AG08395 (cell line): ENCODE data around the gene TIMM21.
A peak's percentile ranks its signal among the peaks of the same experiment; 100 is the strongest.

Source experiments
- DNase-seq: peaks from one replicate; pipeline ENCODE4 v3.0.0; 2012; ENCODE audit warnings: mixed read lengths, low spot score

TIMM21 gene

GRCh38 chr18:74147779-74148542, at the start of gene TIMM21, which contains the start of gene FBXO15:
TIMM21 (plus strand) TSS chr18:74148523; CDS start chr18:74148809, 286 bp downstream.
FBXO15 (minus strand) TSS chr18:74147834; CDS start chr18:74147785, 49 bp downstream.
- DNase-seq: peak; percentile 94

GRCh38 chr18:74108460-74108859, 39.9 kb upstream of the TIMM21 start:
- no peak for DNase-seq

GRCh38 chr18:74110149-74110548, 38.2 kb upstream of the TIMM21 start:
- no peak for DNase-seq

- DNase-seq: no peak
These were observed 37.3 kb upstream of the TIMM21 start for GRCh38 chr18:74110976-74111375.

GRCh38 chr18:74113711-74114110, 34.6 kb upstream of the TIMM21 start:
- no peak for DNase-seq

GRCh38 chr18:74114116-74114515, 34.2 kb upstream of the TIMM21 start:
- DNase-seq: no peak

- DNase-seq: peak; percentile 38
These were observed 33.3 kb upstream of the TIMM21 start for GRCh38 chr18:74115046-74115445.

GRCh38 chr18:74116633-74117554, 31.4 kb upstream of the TIMM21 start:
- DNase-seq: peak; percentile 48

- no peak for DNase-seq
These were observed 25.1 kb upstream of the TIMM21 start for GRCh38 chr18:74123200-74123599.

GRCh38 chr18:74124642-74125041, 23.7 kb upstream of the TIMM21 start:
- no peak for DNase-seq

- DNase-seq: no peak
These were observed 21.4 kb upstream of the TIMM21 start for GRCh38 chr18:74126684-74127655.

GRCh38 chr18:74128159-74128558, 20.2 kb upstream of the TIMM21 start:
- no peak for DNase-seq

- no peak for DNase-seq
These were observed 17.2 kb upstream of the TIMM21 start for GRCh38 chr18:74131124-74131523.

GRCh38 chr18:74132201-74132600, 16.1 kb upstream of the TIMM21 start:
- DNase-seq: no peak

- DNase-seq: no peak
These were observed 10.3 kb upstream of the TIMM21 start for GRCh38 chr18:74137920-74138538.

- no peak for DNase-seq
These were observed 8.9 kb upstream of the TIMM21 start for GRCh38 chr18:74139411-74139810.

- DNase-seq: peak; percentile 42
These were observed 8.4 kb upstream of the TIMM21 start for GRCh38 chr18:74139888-74140287.

GRCh38 chr18:74140582-74140981, 7.7 kb upstream of the TIMM21 start:
- no peak for DNase-seq

- no peak for DNase-seq
These were observed 6.7 kb upstream of the TIMM21 start for GRCh38 chr18:74141667-74142066.

GRCh38 chr18:74142252-74142651, 6.1 kb upstream of the TIMM21 start:
- no peak for DNase-seq

- DNase-seq: peak; percentile 50
These were observed 1.6 kb upstream of the TIMM21 start for GRCh38 chr18:74146756-74147155.
